Astrocyte of the spinal cord (primary cell): Measurements from ENCODE around the gene CRTAC1.

Experiments
- DNase-seq: peaks from one replicate; pipeline ENCODE4 v3.0.0; 2011; ENCODE audit warnings: low read depth, low spot score
- H3K4me3 ChIP-seq: 2 replicates; pipeline ENCODE4 v1.5.1; 2011; ENCODE audit warnings: low read depth, mild to moderate bottlenecking, low read length, moderate library complexity
- in situ Hi-C: cut with HindIII; loops from 2 replicates; pipeline ENCODE4 v1.10.0; 2017; ENCODE audit warnings: low sequenced_read_pairs
- TF ChIP-seq, protein P1 (sequence below): IDR thresholded peaks from 2 replicates; pipeline ENCODE4 v1.5.1; 2012; ENCODE audit warnings: low read depth, mild to moderate bottlenecking, low read length, inconsistent platforms

Gene CRTAC1

DNA sequence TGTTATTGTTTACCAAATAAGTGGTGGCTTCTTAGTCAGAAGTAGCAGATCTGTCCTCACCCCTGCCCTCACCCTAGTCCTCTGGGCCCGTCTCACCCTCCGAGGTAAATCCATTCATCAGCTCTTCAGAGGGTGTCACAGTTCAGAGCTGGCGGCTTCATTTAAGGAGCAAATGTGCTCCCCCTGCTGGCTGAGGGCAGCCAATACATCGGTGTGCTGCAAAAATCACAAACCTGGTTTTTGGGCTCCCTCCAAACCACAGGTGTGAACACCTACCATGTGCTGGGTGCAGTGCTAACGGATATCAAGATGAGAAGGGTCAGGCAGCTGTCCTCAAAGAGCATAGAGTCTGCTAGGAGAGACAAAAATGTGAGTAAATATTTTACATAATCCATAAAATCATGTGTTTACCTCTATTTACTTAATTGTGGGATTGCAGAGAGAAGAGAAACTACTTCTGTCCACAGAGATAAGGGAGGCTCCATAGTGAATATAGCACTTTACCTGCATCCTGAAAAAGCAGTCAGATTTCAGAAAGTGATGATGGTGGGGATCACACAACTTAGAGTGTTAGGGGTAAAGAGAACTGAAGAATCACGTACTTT, 15.5 kb upstream of the CRTAC1 start:
- TF ChIP-seq, protein P1, sequence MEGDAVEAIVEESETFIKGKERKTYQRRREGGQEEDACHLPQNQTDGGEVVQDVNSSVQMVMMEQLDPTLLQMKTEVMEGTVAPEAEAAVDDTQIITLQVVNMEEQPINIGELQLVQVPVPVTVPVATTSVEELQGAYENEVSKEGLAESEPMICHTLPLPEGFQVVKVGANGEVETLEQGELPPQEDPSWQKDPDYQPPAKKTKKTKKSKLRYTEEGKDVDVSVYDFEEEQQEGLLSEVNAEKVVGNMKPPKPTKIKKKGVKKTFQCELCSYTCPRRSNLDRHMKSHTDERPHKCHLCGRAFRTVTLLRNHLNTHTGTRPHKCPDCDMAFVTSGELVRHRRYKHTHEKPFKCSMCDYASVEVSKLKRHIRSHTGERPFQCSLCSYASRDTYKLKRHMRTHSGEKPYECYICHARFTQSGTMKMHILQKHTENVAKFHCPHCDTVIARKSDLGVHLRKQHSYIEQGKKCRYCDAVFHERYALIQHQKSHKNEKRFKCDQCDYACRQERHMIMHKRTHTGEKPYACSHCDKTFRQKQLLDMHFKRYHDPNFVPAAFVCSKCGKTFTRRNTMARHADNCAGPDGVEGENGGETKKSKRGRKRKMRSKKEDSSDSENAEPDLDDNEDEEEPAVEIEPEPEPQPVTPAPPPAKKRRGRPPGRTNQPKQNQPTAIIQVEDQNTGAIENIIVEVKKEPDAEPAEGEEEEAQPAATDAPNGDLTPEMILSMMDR: peak; percentile 93
- in situ Hi-C loops: no loop called here
- no peak overlapping the region for H3K4me3 ChIP-seq
- DNase-seq: peak; percentile 47

GRCh38 chr10:98041352-98042043, 11.1 kb upstream of the CRTAC1 start:
- no peak overlapping the region for H3K4me3 ChIP-seq
- DNase-seq: peak; percentile 51
- TF ChIP-seq, protein P1: peak; percentile 77
- in situ Hi-C loops: no loop called here

DNA sequence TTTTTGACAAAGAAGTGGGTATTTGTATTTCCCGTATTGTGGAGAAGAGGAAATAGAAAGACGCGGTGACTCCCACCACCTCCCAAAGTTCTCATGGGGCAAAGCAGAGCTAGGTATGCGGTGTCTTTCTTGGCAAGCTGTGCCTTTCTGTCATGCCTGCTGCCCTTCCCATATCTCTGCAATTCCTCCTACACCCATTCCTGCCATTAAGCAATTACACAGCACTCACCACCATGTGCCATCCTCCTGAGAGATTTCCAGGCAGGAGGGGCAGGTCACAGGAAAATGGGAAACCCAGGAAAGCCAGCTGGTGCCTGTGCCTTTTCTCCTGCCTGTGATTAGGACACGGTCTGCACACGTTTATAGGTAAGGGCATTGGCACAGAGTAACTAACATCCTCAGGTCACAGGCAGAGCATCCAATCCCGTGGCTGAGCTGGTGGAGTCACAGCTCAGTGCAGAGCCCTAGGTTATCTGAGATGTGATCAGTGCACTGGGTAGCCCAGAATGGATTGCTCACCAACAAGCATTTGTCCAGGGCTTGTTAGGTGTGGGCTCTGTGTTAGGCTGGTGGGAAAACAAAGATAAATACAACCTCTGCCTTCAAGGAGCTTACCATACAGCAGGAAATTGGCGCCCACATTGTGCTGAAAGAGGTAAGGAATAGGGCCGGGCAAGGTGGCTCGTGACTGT, 9.4 kb upstream of the CRTAC1 start:
- no peak for DNase-seq
- in situ Hi-C loops: no loop called here
- TF ChIP-seq, protein P1: no peak
- H3K4me3 ChIP-seq: no peak overlapping the region

DNA sequence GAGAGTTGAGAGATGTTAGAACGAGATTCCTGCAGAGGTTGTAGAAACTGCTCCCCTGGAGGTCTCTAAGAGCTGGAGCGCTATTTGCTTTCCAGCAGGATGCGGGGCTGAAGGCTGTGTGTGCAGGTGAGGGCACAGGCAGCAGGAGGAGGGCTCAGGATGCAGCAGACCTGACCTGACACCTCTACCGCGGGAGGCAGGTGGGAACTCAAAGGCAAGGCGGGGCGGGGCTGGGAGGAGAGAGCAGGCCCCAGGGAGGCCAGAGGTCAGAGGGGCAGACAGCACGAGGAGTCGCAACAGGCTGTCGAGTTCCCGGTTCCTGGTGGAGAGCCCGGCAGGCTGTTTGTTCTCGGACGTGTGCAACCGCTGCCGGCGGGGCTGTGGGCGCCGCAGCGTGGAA, 7.9 kb upstream of the CRTAC1 start:
- H3K4me3 ChIP-seq: no peak overlapping the region
- TF ChIP-seq, protein P1: no peak
- no peak for DNase-seq
- in situ Hi-C loops: no loop called here

DNA sequence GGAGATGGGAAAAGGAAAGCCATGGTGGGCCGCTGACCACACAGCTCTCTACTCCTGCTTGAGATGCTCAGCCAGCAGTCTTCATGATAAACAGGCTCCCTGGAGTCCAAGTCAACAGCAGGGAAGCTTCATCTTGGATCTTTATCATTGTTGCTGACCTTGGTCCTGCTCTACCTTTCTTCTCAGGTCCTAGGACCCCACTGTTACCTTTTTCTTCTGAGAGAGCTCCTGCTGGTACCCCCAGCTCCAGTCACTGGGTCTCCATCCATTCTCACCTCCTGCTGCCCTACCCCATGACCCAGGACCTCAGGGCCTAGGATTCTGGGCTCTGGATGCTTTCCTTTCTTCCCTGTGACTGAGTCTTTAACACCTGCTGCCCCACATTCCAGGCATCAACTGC, 5.2 kb upstream of the CRTAC1 start:
- in situ Hi-C loops: no loop called here
- DNase-seq: no peak
- H3K4me3 ChIP-seq: no peak overlapping the region
- TF ChIP-seq, protein P1: no peak

DNA sequence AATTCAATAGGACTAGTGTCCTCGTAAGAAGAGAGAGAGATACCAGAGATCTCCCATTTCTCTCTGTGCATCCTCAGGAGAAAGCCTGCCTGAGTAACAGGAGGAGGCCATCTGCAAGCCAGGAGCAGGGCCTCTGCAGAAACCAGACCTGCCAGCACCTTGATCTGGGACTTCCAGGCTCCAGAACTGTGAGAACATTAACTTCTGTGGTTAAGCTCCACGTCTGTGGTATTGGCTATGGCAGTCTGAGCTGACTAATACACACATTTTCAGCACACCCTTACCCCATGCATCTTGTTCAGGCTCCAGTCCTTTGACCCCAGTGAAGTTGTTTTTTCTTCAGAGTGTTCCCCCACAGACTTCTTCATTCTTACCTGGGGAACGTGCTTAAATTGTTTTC, 3.1 kb upstream of the CRTAC1 start:
- no peak overlapping the region for H3K4me3 ChIP-seq
- DNase-seq: no peak
- in situ Hi-C loops: no loop called here
- TF ChIP-seq, protein P1: no peak
